Measurements from ENCODE around the gene NGB.

NGB gene

GRCh38 chr14:77306851-77307496 lies 36.0 kb upstream of the NGB start:
- no peak for TF ChIP-seq CTCF (IDR thresholded peaks at IDR 0.05; ENCODE audit: extremely low read depth, missing control alignments)
- no peak for DNase-seq (ENCODE audit: low spot score)

- no peak for TF ChIP-seq CTCF (IDR thresholded peaks at IDR 0.05; ENCODE audit: extremely low read depth, missing control alignments)
Observed at GRCh38 chr14:77306416-77306815, 35.4 kb upstream of the NGB start.

GRCh38 chr14:77305696-77306095 lies 34.7 kb upstream of the NGB start:
- TF ChIP-seq CTCF (IDR thresholded peaks at IDR 0.05; ENCODE audit: extremely low read depth, missing control alignments) = no peak
- no peak for DNase-seq (ENCODE audit: low spot score)

More at GRCh38 chr14:77306416-77306815, 35.4 kb upstream of the NGB start:
- DNase-seq (ENCODE audit: low spot score) = no peak

- DNase-seq (ENCODE audit: low spot score) = no peak
- TF ChIP-seq CTCF (IDR thresholded peaks at IDR 0.05; ENCODE audit: extremely low read depth, missing control alignments) = no peak
Observed at GRCh38 chr14:77303417-77304156, 32.6 kb upstream of the NGB start.

- TF ChIP-seq CTCF (IDR thresholded peaks at IDR 0.05; ENCODE audit: extremely low read depth, missing control alignments) = no peak
- DNase-seq (ENCODE audit: low spot score) = no peak
Observed at GRCh38 chr14:77302926-77303325, 31.9 kb upstream of the NGB start.

- peak; percentile 62 for DNase-seq (ENCODE audit: low spot score)
Observed at GRCh38 chr14:77301103-77301502, 30.1 kb upstream of the NGB start.

More at GRCh38 chr14:77301103-77301502, 30.1 kb upstream of the NGB start:
- peak; percentile 83 for TF ChIP-seq CTCF (IDR thresholded peaks at IDR 0.05; ENCODE audit: extremely low read depth, missing control alignments)

Measured in GM20000 (cell line).